ENCODE results near the gene KIAA0040. TPM values are rescaled to one million over a fixed set of nuclear protein-coding genes. Genes with fewer than 3 reads are reported as not detected.
A peak's percentile ranks its signal among the peaks of the same experiment; 100 is the strongest.

Gene KIAA0040
- 0.59 and 1.2 TPM in 2 replicates for total RNA-seq (2014; rRNA removed; shearing (Covaris generic))

DNA sequence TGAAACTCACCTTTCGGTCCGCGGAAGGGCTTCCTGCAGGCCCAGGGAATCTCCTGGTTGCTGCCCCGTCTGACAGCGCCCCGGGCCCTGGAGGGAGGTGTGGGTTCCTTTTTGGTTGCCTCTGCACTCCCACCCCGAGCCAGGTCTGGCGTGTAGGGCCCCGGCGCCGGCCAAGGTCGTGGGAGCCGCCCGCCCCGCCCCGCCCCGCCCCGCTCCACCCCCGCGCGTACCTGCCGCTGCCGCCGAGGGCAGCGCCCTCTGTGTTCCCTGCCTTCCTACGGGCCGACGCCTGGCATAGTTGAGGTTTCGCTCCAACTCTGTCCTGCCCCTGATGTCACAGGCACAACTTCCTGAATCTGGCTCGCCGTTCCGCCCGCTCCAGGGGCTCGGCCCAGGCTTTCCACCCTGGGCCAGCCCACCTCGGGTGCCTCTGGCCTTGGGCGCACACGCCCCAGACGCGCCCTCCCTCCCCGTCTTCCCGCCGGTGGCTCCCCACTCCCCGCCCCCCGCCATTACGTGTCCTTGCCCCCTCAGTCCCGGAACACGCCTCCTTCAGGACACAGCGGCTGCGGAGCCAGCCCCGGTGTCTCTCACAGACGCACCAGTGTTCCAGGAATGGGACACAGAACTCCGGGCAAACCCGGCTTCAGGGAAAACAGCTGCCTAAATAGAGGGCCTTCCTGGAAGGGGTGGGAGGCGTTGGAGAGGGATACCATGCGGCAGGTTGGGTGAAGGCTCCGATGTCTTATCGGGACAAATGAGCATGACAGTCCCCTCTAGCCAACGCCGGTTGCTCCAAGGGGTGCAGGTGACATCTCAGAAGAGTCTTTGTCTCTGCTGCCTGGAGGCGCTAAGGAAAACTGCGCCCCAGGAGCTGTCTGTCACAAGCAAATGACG, at the start of gene KIAA0040:
Gene KIAA0040 (minus strand): TSS at position 147 of the 897 bp plus-strand sequence. CDS start 31,763 bp downstream, outside the sequence.
- DNase-seq (ENCODE audit: low read depth): peak; percentile 51

DNA sequence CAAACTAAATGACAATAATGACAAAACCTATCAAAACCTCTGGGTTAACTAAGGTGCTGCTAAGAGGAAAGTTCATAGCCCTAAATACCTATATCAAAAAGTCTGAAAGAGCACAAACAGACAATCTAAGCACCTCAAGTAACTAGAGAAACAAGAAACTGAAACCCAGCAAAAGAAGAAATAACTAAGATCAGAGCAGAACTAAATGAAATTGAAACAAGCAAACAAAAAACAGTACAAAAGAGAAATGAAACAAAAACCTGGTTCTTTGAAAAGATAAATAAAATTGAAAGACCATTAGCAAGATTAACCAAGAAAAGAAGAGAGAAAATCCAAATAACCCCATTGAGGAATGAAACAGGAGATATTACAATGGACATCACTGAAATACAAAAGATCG, 44.8 kb upstream of the KIAA0040 start:
- no peak for DNase-seq (ENCODE audit: low read depth)

- DNase-seq (ENCODE audit: low read depth): no peak
Measured at GRCh38 chr1:175234639-175235038, 42.1 kb upstream of the KIAA0040 start.

- DNase-seq (ENCODE audit: low read depth): no peak
Measured at GRCh38 chr1:175232335-175232734, 39.8 kb upstream of the KIAA0040 start.

- no peak for DNase-seq (ENCODE audit: low read depth)
Measured at GRCh38 chr1:175225805-175226129, 33.2 kb upstream of the KIAA0040 start.

DNA sequence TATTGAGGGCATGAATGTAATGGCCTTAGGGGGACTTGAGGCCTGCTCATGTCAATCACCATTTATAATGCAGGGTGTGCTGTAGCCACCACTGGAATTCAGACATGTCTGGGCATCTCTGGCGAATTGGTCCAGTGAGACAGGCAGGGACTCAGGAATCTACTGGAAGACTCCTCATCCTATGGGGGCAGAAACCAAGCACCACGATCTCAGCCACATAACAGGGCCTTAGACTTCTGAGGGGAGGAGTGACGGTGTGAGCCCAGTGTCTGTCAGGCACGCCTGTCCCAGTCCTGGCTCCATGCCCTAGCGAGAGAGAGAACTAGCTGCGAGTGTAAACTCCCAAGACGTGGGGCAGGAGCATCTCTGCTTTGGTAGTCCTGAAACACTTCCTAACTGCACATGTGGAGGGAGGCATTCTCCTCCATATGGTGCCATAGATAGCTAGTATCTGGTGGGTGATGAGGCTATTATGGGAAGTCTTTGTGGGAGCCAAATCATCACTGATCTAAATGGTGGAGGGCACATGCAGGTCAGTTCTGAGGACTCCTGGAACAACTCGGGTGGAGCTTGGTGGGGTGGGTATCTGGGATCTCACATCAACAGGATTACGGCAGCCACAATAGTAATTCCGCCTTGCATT, 29.8 kb upstream of the KIAA0040 start:
- DNase-seq (ENCODE audit: low read depth): no peak

GRCh38 chr1:175221557-175222175, 29.1 kb upstream of the KIAA0040 start:
- DNase-seq (ENCODE audit: low read depth): no peak

- no peak for DNase-seq (ENCODE audit: low read depth)
Measured at GRCh38 chr1:175220853-175221556, 28.4 kb upstream of the KIAA0040 start.

- no peak for DNase-seq (ENCODE audit: low read depth)
Measured at GRCh38 chr1:175219774-175220173, 27.2 kb upstream of the KIAA0040 start.

DNA sequence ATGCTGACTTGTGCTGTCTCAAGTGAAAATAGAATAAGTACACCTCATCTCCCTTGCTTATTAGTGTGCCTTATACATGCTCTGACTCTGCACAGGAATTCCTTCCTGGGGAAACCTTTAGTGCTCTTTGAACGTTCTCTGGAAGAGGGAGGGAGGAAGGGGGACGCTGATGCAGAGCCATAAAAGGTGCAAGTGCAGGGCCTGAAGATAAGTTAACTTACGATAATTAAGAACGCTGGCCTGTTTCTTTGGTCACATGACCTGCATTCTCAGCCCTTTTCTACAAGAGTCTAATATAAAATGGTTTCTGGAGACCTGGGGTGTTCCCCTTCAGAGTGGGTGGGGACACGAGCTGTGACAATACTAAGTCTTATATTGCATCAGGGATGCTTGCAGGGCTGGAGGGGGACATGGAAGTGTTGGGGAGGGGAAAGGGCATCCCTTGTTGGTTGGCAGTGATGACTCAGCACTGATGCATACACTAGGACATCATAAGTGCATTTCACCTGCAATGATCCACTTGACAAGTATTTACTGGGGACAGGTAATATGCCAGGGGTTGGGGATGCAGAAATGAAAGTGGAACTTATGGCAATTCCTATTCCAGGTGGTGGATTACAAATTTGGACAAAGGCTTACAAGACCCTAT, 26.3 kb upstream of the KIAA0040 start:
- no peak for DNase-seq (ENCODE audit: low read depth)

- DNase-seq (ENCODE audit: low read depth): no peak
Measured at GRCh38 chr1:175217721-175218531, 25.4 kb upstream of the KIAA0040 start.

DNA sequence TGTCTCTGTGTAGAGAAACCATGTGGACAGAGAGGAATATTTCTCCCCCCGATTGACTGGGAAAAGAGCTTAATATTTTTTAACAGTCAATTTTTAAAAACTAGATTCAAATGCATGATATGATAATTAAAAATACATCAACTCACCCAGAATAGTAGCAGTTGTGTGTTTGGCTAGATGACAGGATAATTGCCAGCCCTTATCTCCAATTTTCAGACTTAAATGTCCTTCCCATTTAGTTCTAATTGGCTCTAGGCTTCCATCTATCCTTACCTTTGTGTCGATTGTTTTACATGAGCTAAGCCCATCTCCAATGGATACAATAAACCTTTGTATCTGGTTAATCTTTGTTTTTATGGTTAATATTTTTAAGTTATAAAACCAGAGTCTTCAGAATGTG, 23.9 kb upstream of the KIAA0040 start:
- DNase-seq (ENCODE audit: low read depth): no peak

- DNase-seq (ENCODE audit: low read depth): no peak
Measured at GRCh38 chr1:175211656-175212055, 19.1 kb upstream of the KIAA0040 start.

- DNase-seq (ENCODE audit: low read depth): no peak
Measured at GRCh38 chr1:175210744-175211143, 18.2 kb upstream of the KIAA0040 start.

GRCh38 chr1:175209493-175209921, 16.9 kb upstream of the KIAA0040 start:
- DNase-seq (ENCODE audit: low read depth): no peak

GRCh38 chr1:175208773-175209492, 16.4 kb upstream of the KIAA0040 start:
- DNase-seq (ENCODE audit: low read depth): peak; percentile 8

- no peak for DNase-seq (ENCODE audit: low read depth)
Measured at GRCh38 chr1:175207971-175208370, 15.4 kb upstream of the KIAA0040 start.

GRCh38 chr1:175206687-175207086, 14.1 kb upstream of the KIAA0040 start:
- DNase-seq (ENCODE audit: low read depth): no peak

DNA sequence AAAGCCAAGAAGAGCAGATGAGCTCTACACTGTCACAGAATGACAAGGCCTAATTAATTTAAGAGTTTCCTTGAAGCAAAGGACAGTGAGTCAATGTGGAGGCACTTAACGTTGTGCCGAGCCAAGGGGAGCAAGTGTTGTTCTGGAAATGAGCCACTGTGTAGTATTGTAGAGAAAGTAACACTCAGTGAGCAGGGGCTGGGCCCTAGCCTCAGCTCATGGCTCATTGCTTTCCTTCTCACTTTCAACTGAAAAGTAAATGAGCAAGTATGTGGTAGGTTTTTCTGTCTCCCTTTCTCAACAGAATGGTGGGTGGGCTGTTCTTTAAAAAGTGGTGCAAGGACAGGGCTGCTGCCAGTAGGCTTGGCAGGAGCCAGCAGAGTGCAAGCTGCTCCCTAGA, 11.8 kb upstream of the KIAA0040 start:
- DNase-seq (ENCODE audit: low read depth): no peak

GRCh38 chr1:175203570-175204068, 11.0 kb upstream of the KIAA0040 start:
- DNase-seq (ENCODE audit: low read depth): no peak
